ENCODE results near the gene CNTN5.

GRCh38 chr11:99565333-99565732 is 544.6 kb downstream of the CNTN5 start:
- TF ChIP-seq CTCF (IDR thresholded peaks at IDR 0.05 in 4 of 5, conservative IDR thresholded peaks at IDR 0.05 in 1 of 5) (no peak), POLR2A (IDR thresholded peaks at IDR 0.05) (no peak)

All from gastrocnemius medialis (tissue), 4 donors.